DMS 273 (cell line): ENCODE measurements around the gene SDF4.

Experiments used
- DNase-seq: peaks from one replicate; lab custom pipeline; 2025; ENCODE audit not compliant: unreplicated experiment; lab: John Stamatoyannopoulos, UW

SDF4 gene

GRCh38 chr1:1231400-1232207 is at the start of gene SDF4:
SDF4 (minus strand) TSS chr1:1232001; CDS start chr1:1228772, 3,229 bp downstream.
- peak; percentile 98 for DNase-seq

GRCh38 chr1:1280782-1281481 is 49.1 kb upstream of the SDF4 start:
- DNase-seq = no peak

- no peak for DNase-seq
Measured at GRCh38 chr1:1279028-1279427, 47.2 kb upstream of the SDF4 start.

- no peak for DNase-seq
Measured at GRCh38 chr1:1278620-1279019, 46.8 kb upstream of the SDF4 start.

GRCh38 chr1:1275836-1276235 is 44.0 kb upstream of the SDF4 start:
- no peak for DNase-seq

- no peak for DNase-seq
Measured at GRCh38 chr1:1274931-1275431, 43.2 kb upstream of the SDF4 start.

- no peak for DNase-seq
Measured at GRCh38 chr1:1274299-1274930, 42.6 kb upstream of the SDF4 start.

GRCh38 chr1:1273512-1274298 is 41.9 kb upstream of the SDF4 start, which contains the start of gene UBE2J2:
UBE2J2 (minus strand) TSS chr1:1273854; CDS start chr1:1267992, 5,862 bp downstream.
- peak; percentile 94 for DNase-seq

- DNase-seq = no peak
Measured at GRCh38 chr1:1273209-1273511, 41.4 kb upstream of the SDF4 start.

GRCh38 chr1:1272341-1273208 is 40.8 kb upstream of the SDF4 start:
- DNase-seq = no peak

GRCh38 chr1:1270813-1271212 is 39.0 kb upstream of the SDF4 start:
- DNase-seq = no peak

- DNase-seq = no peak
Measured at GRCh38 chr1:1268284-1268682, 36.5 kb upstream of the SDF4 start.

- DNase-seq = no peak
Measured at GRCh38 chr1:1267488-1268283, 35.9 kb upstream of the SDF4 start.

GRCh38 chr1:1264868-1265272 is 33.1 kb upstream of the SDF4 start:
- DNase-seq = peak; percentile 47

- DNase-seq = no peak
Measured at GRCh38 chr1:1264026-1264425, 32.2 kb upstream of the SDF4 start.

GRCh38 chr1:1262758-1263157 is 31.0 kb upstream of the SDF4 start:
- no peak for DNase-seq

- no peak for DNase-seq
Measured at GRCh38 chr1:1262071-1262470, 30.3 kb upstream of the SDF4 start.

GRCh38 chr1:1260843-1261560 is 29.2 kb upstream of the SDF4 start:
- DNase-seq = no peak
